DND-41 (cell line): ENCODE data around the gene CTBP1.

Experiments
- ATAC-seq: fragments of 200-7000 bp; cut with Tn5 transposase; 3 replicates; pipeline ENCODE4 v1.9.1; 2021; ENCODE audit warnings: low read depth; ENCODE audit not compliant: insufficient read depth
- DNase-seq: peaks from one replicate; pipeline ENCODE4 v3.0.0-alpha.2; 2020
- H2AFZ ChIP-seq: 2 replicates; pipeline ENCODE4 v1.6.0; 2012; ENCODE audit warnings: low read depth, low read length
- H3K27ac ChIP-seq: 2 replicates; pipeline ENCODE4 v1.5.1; 2012; ENCODE audit warnings: low read length, inconsistent platforms
- H3K27me3 ChIP-seq: fragments of 200-600 bp; sonication (generic); 2 replicates; pipeline ENCODE4 v1.6.0; 2012; ENCODE audit warnings: low read length, mild to moderate bottlenecking, inconsistent platforms; ENCODE audit not compliant: insufficient read depth, poor library complexity
- H3K36me3 ChIP-seq: 2 replicates; pipeline ENCODE4 v1.5.1; 2012; ENCODE audit warnings: low read length, inconsistent platforms; ENCODE audit not compliant: insufficient read depth
- H3K4me1 ChIP-seq: 2 replicates; pipeline ENCODE4 v1.5.1; 2012; ENCODE audit warnings: mild to moderate bottlenecking, low read length; ENCODE audit not compliant: insufficient read depth
- H3K4me2 ChIP-seq: 2 replicates; pipeline ENCODE4 v1.6.0; 2012; ENCODE audit warnings: mild to moderate bottlenecking, moderate library complexity, low read length, inconsistent platforms; ENCODE audit not compliant: insufficient read depth
- H3K4me3 ChIP-seq, 2 experiments: fragments of 200-600 bp in 1 of 2; shearing (Covaris generic) in 1 of 2; 2 replicates each; pipeline ENCODE4 v1.5.1; 2012 to 2016; ENCODE audit warnings: inconsistent platforms in 2 of 2, low read length in 2 of 2, mild to moderate bottlenecking in 2 of 2, low read depth in 1 of 2, moderate library complexity in 1 of 2
- H3K79me2 ChIP-seq: 2 replicates; pipeline ENCODE4 v1.6.0; 2012; ENCODE audit warnings: low read length, inconsistent platforms; ENCODE audit not compliant: insufficient read depth
- H3K9ac ChIP-seq: 2 replicates; pipeline ENCODE4 v1.6.0; 2012; ENCODE audit warnings: low read depth, mild to moderate bottlenecking, inconsistent platforms, low read length, moderate library complexity
- H3K9me3 ChIP-seq: 2 replicates; pipeline ENCODE4 v1.5.1; 2012; ENCODE audit warnings: low read length, moderate library complexity, mild to moderate bottlenecking, inconsistent platforms; ENCODE audit not compliant: insufficient read depth, severe bottlenecking
- H4K20me1 ChIP-seq: 2 replicates; pipeline ENCODE4 v1.6.0; 2012; ENCODE audit warnings: low read length; ENCODE audit not compliant: insufficient read depth
- EZH2 ChIP-seq: IDR thresholded peaks from 3 replicates; pipeline ENCODE4 v1.6.1; 2012; ENCODE audit warnings: borderline replicate concordance, low read depth, mild to moderate bottlenecking, moderate library complexity, low read length, inconsistent platforms; ENCODE audit not compliant: severe bottlenecking
- TF ChIP-seq, protein P1 (sequence below): IDR thresholded peaks from 2 replicates; pipeline ENCODE4 v1.5.1; 2012; ENCODE audit warnings: borderline replicate concordance, low read length, moderate library complexity, mild to moderate bottlenecking; ENCODE audit not compliant: poor library complexity, severe bottlenecking; ENCODE audit errors: extremely low read depth

The CTBP1 gene

DNA sequence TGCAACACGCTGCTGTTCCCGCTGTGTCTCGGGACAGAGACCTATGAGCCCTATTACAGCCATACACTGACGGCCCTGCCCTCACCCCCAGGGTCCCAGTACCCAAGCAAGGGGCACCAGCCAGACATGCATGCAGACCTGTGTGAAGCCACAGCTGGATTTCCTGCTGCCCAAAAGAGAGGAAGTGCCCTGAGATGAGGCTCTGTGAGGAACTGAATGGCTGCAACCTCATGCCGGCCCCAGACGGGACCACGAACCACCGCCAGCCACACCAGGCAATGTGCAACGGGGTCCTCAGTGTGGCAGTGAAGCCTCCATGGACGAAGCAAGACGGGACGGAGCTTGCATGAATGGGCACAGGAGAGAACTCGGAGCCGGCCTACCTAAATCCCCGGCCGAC is 21.1 kb downstream of the CTBP1 start:
- ATAC-seq (no peak), DNase-seq (no peak)
- Histone ChIP-seq H3K9ac (no peak overlapping the region), H3K36me3 (peaks cover 100% of the 10 kb centered on the region), H4K20me1 (peaks cover 75% of the 10 kb centered on the region), H3K4me3 (no peak overlapping the region), H3K4me1 (no peaks in the 10 kb centered on the region), H3K27ac (no peak overlapping the region), H2AFZ (no peak overlapping the region), H3K79me2 (peaks cover 57% of the 10 kb centered on the region), H3K9me3 (no peaks in the 10 kb centered on the region), H3K27me3 (no peaks in the 10 kb centered on the region), H3K4me2 (no peak overlapping the region)
- TF ChIP-seq, protein P1, sequence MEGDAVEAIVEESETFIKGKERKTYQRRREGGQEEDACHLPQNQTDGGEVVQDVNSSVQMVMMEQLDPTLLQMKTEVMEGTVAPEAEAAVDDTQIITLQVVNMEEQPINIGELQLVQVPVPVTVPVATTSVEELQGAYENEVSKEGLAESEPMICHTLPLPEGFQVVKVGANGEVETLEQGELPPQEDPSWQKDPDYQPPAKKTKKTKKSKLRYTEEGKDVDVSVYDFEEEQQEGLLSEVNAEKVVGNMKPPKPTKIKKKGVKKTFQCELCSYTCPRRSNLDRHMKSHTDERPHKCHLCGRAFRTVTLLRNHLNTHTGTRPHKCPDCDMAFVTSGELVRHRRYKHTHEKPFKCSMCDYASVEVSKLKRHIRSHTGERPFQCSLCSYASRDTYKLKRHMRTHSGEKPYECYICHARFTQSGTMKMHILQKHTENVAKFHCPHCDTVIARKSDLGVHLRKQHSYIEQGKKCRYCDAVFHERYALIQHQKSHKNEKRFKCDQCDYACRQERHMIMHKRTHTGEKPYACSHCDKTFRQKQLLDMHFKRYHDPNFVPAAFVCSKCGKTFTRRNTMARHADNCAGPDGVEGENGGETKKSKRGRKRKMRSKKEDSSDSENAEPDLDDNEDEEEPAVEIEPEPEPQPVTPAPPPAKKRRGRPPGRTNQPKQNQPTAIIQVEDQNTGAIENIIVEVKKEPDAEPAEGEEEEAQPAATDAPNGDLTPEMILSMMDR, result no peak
- no peak for TF ChIP-seq EZH2

DNA sequence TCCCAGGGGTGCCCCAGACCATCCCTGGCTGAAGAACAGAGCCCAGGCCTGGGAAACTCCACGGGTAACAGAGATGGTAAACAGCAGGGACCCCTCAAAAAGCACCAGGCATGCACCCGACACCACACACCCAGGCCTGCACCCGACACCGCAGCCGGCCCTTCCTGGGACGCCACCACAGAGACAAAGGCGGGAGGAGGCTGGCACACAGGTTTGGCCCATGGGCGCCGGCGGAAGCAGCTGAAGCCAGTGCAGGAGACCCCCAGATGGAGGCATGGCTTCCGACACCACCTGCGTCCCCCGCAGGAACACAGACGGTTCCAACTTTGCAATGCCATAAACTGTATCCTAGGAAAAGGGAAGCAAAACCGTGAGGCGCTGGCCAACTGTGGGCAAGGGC is 22.3 kb downstream of the CTBP1 start:
- Histone ChIP-seq H3K4me3 (no peak overlapping the region), H3K27me3 (no peaks in the 10 kb centered on the region), H3K79me2 (peaks cover 56% of the 10 kb centered on the region), H4K20me1 (peaks cover 74% of the 10 kb centered on the region), H3K4me1 (no peaks in the 10 kb centered on the region), H3K9me3 (no peaks in the 10 kb centered on the region), H3K9ac (no peak overlapping the region), H3K36me3 (peaks cover 100% of the 10 kb centered on the region), H3K4me2 (no peak overlapping the region), H2AFZ (no peak overlapping the region), H3K27ac (no peak overlapping the region)
- TF ChIP-seq EZH2, result no peak
- TF ChIP-seq, protein P1, result no peak
- DNase-seq, result no peak
- ATAC-seq, result no peak

DNA sequence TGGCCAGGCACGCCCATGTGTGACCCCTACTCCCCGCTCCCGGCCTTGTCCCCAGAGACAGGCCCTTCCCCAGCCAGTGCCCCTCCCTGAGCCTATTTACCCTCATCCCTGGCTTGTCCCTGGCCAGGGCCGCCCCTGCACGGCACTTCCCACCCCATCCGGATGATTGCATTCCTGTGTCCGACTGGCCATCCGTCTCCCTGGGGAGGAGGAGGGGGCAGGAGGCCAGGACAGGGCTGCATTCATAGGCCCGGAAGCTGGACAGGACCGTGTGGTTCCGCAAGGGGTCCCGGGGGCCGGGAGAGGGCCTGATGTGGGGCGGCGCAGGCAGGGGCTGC is 22.8 kb downstream of the CTBP1 start:
- H4K20me1 ChIP-seq, result peaks cover 69% of the 10 kb centered on the region
- no peak overlapping the region for H2AFZ ChIP-seq
- peaks cover 51% of the 10 kb centered on the region for H3K79me2 ChIP-seq
- H3K36me3 ChIP-seq, result peaks cover 100% of the 10 kb centered on the region
- H3K27ac ChIP-seq, result no peak overlapping the region
- no peaks in the 10 kb centered on the region for H3K9me3 ChIP-seq
- H3K4me3 ChIP-seq, result no peak overlapping the region
- no peaks in the 10 kb centered on the region for H3K27me3 ChIP-seq
- H3K4me2 ChIP-seq, result no peak overlapping the region
- ATAC-seq, result no peak
- no peak overlapping the region for H3K9ac ChIP-seq
- no peak for TF ChIP-seq EZH2
- TF ChIP-seq, protein P1, result no peak
- no peaks in the 10 kb centered on the region for H3K4me1 ChIP-seq
- no peak for DNase-seq
